AG10803 (cell line): Measurements from ENCODE around the gene ANKEF1.
"Not testable (repeated sequence)": the region's sequence is repeated elsewhere in the genome, so short reads cannot be mapped to it uniquely, and the experiment has no call there.

Source experiments
- DNase-seq: peaks from one replicate; pipeline ENCODE4 v3.0.0; 2010; ENCODE audit warnings: low read depth
- H3K4me3 ChIP-seq: 2 replicates; pipeline ENCODE4 v1.5.1; 2011; ENCODE audit warnings: mild to moderate bottlenecking, low read length, control low read depth
- TF ChIP-seq, protein P1 (sequence below): conservative IDR thresholded peaks from 2 replicates; pipeline ENCODE4 v1.5.1; 2011; ENCODE audit warnings: mild to moderate bottlenecking, low read length, control low read depth, inconsistent platforms

ANKEF1 gene

GRCh38 chr20:10033905-10034650 lies 709 bp upstream of the ANKEF1 start:
- H3K4me3 ChIP-seq = no peak overlapping the region
- no peak for DNase-seq
- TF ChIP-seq, protein P1, sequence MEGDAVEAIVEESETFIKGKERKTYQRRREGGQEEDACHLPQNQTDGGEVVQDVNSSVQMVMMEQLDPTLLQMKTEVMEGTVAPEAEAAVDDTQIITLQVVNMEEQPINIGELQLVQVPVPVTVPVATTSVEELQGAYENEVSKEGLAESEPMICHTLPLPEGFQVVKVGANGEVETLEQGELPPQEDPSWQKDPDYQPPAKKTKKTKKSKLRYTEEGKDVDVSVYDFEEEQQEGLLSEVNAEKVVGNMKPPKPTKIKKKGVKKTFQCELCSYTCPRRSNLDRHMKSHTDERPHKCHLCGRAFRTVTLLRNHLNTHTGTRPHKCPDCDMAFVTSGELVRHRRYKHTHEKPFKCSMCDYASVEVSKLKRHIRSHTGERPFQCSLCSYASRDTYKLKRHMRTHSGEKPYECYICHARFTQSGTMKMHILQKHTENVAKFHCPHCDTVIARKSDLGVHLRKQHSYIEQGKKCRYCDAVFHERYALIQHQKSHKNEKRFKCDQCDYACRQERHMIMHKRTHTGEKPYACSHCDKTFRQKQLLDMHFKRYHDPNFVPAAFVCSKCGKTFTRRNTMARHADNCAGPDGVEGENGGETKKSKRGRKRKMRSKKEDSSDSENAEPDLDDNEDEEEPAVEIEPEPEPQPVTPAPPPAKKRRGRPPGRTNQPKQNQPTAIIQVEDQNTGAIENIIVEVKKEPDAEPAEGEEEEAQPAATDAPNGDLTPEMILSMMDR = no peak

DNA sequence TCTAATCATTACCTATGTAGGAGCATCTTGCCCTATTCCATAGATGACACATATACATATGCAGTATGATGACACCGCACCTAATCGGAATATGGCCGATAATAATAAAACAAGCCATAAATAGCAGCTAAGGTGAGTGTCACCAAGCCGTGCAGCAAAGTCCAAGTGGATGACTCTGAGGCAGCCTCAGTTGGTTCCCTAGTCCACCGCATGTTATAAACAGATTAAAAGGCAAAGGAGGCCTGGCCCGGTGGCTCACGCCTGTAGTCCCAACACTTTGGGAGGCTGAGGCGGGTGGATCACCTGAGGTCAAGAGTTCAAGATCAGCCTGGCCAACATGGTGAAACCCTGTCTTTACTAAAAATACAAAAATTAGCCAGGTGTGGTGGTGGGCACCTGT lies 1.5 kb downstream of the ANKEF1 start:
- not testable (repeated sequence) for H3K4me3 ChIP-seq, DNase-seq

DNA sequence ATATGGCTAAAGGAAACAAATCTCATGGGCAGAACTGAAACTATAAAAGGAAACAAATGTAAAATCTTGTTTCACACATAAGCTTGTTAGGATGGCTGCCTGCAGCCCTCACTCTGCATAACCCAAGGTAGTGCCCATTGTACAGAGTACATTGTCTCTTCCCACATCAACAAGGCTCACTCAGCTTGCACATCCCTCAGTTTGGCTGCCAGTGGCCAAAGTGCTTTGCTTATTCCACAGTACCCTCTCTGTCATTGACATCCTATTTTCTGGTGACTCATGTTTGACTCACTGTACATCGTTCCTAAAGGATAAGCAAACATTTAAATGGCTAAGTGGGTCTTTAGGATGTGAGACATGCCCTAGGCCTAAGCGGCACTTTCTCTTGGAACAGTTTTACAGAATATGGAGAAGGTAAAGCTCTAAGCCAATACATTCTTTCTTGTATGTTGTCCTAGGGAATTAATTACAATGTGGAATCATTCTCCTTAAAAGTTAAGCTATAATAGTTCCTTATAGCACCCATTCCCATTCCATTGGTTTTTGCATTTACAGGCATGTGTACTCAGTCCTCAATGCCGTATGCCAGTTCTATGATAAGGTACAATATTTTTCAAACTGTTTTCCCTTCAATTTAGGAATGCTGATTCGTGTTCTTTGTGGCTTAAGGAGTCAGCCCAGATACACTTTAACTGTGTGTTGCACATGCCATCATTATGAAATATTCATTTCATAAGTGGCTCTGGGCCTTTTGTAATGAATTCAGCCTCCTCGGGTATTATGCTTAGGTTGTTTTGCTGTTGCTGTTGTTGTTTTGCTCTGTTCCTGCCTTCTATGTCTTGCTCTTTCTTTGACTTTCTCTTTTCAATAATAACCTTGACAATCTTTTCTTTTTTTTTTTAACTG lies 5.5 kb downstream of the ANKEF1 start:
- H3K4me3 ChIP-seq = no peak overlapping the region
- peak; percentile 40 for DNase-seq
- TF ChIP-seq, protein P1 = no peak

DNA sequence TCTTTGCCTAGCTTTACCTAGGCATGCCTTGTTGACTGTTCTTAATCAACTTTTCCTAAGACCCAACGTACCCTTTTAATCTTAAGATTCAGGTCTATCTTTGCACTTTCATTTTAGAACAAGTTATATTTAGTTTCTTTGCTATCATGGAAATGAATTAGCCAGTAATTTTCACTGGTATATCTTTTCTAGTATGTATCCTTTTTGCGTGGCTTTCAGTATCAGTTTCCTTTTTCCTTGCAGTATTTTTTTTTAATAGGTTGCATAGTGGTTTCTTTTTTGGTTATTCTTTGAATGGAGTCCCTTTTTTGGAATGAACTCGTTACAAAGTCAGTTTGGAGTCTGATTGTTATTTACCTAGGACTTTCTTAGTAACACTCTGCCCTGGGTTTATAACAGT lies 7.3 kb downstream of the ANKEF1 start:
- TF ChIP-seq, protein P1 = no peak
- DNase-seq = no peak
- H3K4me3 ChIP-seq = no peak overlapping the region

GRCh38 chr20:10047427-10047826 lies 12.6 kb downstream of the ANKEF1 start:
- TF ChIP-seq, protein P1 = no peak; the same call in 1 of the 2 replicates
- DNase-seq = no peak
- no peak overlapping the region for H3K4me3 ChIP-seq

- TF ChIP-seq, protein P1 = no peak
These were observed 16.4 kb downstream of the ANKEF1 start for GRCh38 chr20:10051185-10051584.

GRCh38 chr20:10059006-10059405 lies 24.2 kb downstream of the ANKEF1 start:
- no peak overlapping the region for H3K4me3 ChIP-seq
- DNase-seq = no peak
- TF ChIP-seq, protein P1 = no peak

More at GRCh38 chr20:10051185-10051584, 16.4 kb downstream of the ANKEF1 start:
- H3K4me3 ChIP-seq = no peak overlapping the region
- no peak for DNase-seq
